Omental fat pad (tissue), 4 donors: Measurements from ENCODE around the gene GNPTAB. TPM values are rescaled to one million over a fixed set of nuclear protein-coding genes. Genes with fewer than 3 reads are reported as not detected.
A peak's percentile ranks its signal among the peaks of the same experiment; 100 is the strongest.

Experiments used
- ATAC-seq: fragments of 150-250 bp; one replicate; pipeline ENCODE4 v1.9.1; 2016; ENCODE audit warnings: mild to moderate bottlenecking, moderate library complexity; ENCODE audit not compliant: low FRiP score
- DNase-seq: peaks from one replicate; pipeline ENCODE4 v3.0.0-alpha.2; 2019; ENCODE audit warnings: low spot score
- total RNA-seq, 4 donors: library from RNA; depleted of rRNA; stranded (reverse); fragments of >200 nt; gene quantifications; one replicate each; pipeline ENCODE4 v1.1.0, GENCODE V29; 2016
- TF ChIP-seq, protein P1 (sequence below), 3 donors: fragments of 450-650 bp; IDR thresholded peaks; one replicate each; pipeline ENCODE4 v1.5.1; 2016 to 2017; ENCODE audit warnings: antibody characterized with exemption in 3 of 3, mild to moderate bottlenecking in 3 of 3, moderate library complexity in 2 of 3

The GNPTAB gene
- 10 to 100 TPM; 18.3 to 28.8 (median 24.8) TPM for total RNA-seq

DNA sequence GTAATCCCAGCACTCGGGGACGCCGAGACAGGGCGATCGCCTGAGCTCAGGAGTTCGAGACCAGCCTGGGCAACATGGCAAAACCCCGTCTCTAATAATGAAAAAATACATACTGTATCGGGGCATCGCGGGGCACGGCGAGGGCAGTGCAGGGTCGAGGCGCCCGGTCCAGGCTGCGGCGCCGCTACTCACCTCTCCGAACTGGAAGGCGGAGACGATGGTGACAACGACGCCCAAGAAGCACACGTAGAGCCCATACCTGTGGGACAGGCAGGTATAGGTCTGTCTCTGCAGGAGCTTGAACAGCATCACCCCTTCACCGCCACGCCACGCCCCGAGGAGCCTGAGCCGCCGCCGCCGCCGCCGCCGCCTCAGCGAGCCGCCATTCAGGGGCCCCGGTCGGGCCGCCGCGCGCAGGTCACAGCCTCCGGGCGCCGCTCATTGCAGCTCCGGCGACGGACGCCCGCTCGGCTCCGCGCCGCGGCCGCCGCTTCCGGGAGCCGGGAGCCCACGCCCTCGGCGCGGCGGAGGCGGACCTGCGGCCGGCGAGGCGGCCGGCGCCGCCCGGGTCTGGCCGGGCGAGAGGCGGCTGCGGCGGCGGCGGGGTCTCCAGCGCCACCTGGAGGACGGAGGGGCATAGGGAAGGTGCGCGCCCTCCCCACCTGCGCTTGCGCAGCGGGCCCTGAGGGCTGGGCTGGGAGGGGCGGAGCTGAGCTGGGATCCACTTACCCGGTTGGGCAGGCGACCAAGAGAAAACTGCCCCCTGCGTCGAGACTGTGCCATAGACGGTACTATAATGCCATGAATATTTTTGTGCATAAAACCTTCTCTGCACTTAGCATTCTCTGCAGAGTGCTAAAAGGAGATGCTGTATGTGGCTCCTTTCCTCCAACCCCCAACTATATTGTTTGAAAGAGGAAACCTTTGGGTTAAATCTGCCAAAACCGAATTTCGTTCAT, at the start of gene GNPTAB:
Gene GNPTAB (minus strand): TSS at position 593 of the 959 bp plus-strand sequence. CDS start 284 bp downstream, at position 309.
- DNase-seq (peak; percentile 68), ATAC-seq (peak; percentile 99)
- TF ChIP-seq, protein P1, sequence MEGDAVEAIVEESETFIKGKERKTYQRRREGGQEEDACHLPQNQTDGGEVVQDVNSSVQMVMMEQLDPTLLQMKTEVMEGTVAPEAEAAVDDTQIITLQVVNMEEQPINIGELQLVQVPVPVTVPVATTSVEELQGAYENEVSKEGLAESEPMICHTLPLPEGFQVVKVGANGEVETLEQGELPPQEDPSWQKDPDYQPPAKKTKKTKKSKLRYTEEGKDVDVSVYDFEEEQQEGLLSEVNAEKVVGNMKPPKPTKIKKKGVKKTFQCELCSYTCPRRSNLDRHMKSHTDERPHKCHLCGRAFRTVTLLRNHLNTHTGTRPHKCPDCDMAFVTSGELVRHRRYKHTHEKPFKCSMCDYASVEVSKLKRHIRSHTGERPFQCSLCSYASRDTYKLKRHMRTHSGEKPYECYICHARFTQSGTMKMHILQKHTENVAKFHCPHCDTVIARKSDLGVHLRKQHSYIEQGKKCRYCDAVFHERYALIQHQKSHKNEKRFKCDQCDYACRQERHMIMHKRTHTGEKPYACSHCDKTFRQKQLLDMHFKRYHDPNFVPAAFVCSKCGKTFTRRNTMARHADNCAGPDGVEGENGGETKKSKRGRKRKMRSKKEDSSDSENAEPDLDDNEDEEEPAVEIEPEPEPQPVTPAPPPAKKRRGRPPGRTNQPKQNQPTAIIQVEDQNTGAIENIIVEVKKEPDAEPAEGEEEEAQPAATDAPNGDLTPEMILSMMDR (IDR thresholded peaks at IDR 0.05) = peak in 1 of 3 donors; percentile 48

DNA sequence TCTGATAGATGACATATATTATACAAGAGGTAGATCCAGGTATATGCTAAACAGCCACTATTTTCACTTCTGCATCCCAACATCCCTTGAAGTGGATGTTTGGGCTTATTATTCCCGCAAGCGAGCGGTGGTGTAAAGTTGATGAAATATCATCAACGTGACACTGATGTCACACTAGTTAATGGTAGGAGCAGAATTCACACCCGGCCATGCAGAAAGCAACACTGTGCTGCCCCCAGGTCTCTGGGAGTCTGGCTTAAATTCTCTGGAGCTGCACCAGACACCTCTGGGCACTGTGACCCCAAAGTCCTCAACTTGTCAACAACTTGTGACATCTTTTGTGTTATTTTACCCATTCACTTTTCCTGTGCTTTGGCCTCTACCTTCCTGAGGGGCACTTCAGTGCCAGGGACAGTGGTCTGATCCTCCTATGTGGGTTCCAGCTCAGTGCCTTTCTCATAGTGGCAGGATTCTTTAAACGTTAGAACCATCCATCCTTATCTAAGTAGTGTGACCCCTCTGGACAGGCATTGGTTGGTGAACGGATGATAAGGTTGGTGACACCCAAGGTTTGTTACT, 47.6 kb upstream of the GNPTAB start:
- DNase-seq = no peak
- ATAC-seq = no peak
- TF ChIP-seq, protein P1 (IDR thresholded peaks at IDR 0.05) = no peak

DNA sequence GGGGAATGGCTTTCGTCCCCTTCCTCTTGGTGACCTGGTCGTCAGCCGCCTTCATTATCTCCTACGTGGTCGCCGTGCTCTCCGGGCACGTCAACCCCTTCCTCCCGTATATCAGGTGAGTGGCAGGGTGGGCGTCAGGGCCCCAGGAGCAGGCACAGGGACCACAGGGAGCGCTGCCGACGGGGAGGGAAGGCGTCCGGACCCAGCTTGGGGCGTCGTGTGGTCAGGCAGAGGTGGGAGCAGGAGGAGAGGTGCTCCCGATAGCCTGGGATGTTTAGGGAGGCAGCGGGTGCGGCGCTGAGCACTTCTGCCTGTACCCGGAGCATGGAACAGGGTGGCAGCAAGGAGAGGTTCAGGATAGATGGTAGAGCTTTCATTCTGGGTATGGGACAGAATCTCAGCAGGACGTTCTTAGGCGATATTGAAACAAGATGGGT, 47.1 kb upstream of the GNPTAB start:
- DNase-seq (no peak), ATAC-seq (peak; percentile 34)
- TF ChIP-seq, protein P1 (IDR thresholded peaks at IDR 0.05) = no peak

DNA sequence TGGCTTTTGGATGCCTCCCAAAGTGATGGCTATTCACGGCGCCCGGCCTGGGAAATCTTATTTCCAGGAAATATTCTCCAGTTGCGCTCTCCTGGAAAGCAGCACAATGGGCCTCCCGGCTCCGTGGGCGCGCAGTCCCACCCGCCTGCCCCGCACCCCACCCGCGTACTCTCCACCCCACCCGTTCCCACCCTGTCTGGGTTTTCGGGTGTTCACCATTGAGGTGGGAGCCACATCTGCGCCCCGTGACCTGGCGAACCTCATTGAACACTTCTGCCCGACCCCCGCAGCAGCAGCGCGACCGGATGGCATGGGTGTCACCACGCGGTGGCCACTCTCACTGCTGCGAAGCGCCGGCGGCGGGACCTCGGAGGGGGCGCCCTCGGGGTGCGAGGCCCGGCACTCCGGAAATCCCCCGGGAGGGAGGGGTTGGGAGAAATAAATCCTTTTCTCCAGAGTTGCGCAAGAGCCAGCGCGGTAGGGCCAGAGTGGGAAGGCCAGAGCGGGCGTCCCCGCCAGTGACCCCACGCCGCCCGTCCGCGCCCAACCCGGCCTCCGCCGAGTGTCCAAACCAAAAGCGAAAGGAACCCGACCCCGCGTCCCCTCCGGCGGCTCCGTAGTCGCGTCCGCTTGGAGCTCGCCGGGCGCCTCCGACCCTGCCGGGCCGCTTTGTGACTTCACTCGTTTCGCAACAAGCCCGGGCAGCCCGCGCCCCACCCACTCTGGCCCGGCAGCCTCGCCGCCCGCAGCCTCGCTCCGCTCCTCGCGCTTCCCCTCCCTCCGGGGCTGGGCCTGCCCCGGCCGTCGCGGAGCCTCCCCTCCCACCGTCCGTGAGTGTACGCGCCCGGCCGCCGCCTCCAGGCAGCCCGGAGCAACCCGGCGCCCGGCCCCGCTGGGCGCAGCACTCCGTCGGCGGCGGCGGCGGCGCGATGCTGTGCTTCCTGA, 46.4 kb upstream of the GNPTAB start, which contains the start of gene DRAM1:
Gene DRAM1 (plus strand): TSS at position 720 of the 945 bp plus-strand sequence. CDS start 210 bp downstream, at position 930.
- peak; percentile 60 for DNase-seq

DNA sequence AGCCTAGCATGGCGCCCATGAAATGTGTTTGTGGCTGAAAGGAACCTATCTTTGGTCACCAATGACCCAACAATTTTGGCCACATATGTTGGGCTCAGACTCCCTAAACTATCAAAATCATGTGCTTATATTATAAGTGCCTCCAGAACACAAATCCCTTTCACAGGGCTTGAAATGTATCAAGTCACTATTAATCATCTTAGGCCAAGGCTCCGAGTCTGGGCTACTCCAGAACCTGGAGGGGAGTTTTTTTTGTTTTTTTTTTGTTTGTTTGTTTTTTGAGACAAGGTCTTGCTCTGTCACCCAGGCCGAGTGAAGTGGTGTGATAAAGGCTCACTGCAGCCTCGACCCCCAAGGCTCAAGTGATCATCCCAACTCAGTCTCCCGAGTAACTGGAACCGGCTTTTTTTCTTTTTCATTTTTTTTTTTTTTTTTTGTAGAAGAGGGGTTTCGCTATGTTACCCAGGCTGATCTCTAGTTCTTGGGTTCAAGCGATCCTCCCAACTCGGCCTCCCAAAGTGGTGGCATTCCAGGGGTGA, 45.6 kb upstream of the GNPTAB start:
- no peak for DNase-seq
- no peak for ATAC-seq
- TF ChIP-seq, protein P1 (IDR thresholded peaks at IDR 0.05) = no peak

More for the DNA sequence above, 46.4 kb upstream of the GNPTAB start, which contains the start of gene DRAM1:
- TF ChIP-seq, protein P1 (IDR thresholded peaks at IDR 0.05) = no peak
- ATAC-seq = peak; percentile 93

DNA sequence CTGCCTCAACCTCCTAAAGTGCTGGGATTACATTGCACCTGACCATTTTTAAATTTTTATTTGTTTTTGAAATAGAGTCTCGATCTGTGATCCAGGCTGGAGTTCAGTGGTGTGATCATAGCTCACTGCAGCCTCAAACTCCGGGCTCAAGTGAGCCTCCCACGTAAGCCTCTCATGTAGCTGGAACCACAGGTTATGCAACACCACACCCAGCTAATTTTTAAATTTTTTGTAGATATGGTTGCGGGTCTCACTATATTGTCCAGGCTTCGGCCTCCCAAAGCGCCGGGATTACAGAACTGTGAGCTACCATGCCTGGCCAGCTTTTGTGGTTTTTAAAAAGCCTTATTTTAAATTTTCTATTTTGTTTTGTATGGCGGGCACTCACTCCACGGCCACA, 44.4 kb upstream of the GNPTAB start:
- TF ChIP-seq, protein P1 (IDR thresholded peaks at IDR 0.05) = no peak
- ATAC-seq = no peak

More for the DNA sequence above, 44.4 kb upstream of the GNPTAB start:
- DNase-seq = no peak
